CD4-positive, alpha-beta T cell treated with Interferon alpha-2 for 1 hour (primary cell): ENCODE data around the gene GP1BB.

Source experiments
- DNase-seq, 2 donors: peaks; one replicate each; pipeline ENCODE4 v3.0.0-alpha.2; 2020 to 2022

GP1BB gene

GRCh38 chr22:19742160-19743066 lies 19.1 kb downstream of the GP1BB start:
- no peak for DNase-seq

GRCh38 chr22:19743081-19743480 lies 19.7 kb downstream of the GP1BB start:
- no peak for DNase-seq

- DNase-seq, result no peak
Observed at GRCh38 chr22:19743651-19744050, 20.3 kb downstream of the GP1BB start.

GRCh38 chr22:19744350-19745006 lies 21.1 kb downstream of the GP1BB start:
- no peak for DNase-seq

- no peak for DNase-seq
Observed at GRCh38 chr22:19745155-19746101, 22.1 kb downstream of the GP1BB start.

GRCh38 chr22:19746726-19747125 lies 23.4 kb downstream of the GP1BB start:
- no peak for DNase-seq

- DNase-seq, result no peak
Observed at GRCh38 chr22:19747551-19747950, 24.2 kb downstream of the GP1BB start.

- no peak for DNase-seq
Observed at GRCh38 chr22:19748139-19748538, 24.8 kb downstream of the GP1BB start.

- DNase-seq, result no peak
Observed at GRCh38 chr22:19748991-19749664, 25.8 kb downstream of the GP1BB start.

GRCh38 chr22:19749876-19750275 lies 26.5 kb downstream of the GP1BB start:
- no peak for DNase-seq

- DNase-seq, result no peak
Observed at GRCh38 chr22:19750507-19751490, 27.5 kb downstream of the GP1BB start.

GRCh38 chr22:19751497-19752245 lies 28.3 kb downstream of the GP1BB start:
- no peak for DNase-seq

GRCh38 chr22:19753090-19753842 lies 29.9 kb downstream of the GP1BB start:
- DNase-seq, result no peak

GRCh38 chr22:19753996-19754700 lies 30.8 kb downstream of the GP1BB start:
- DNase-seq, result no peak

GRCh38 chr22:19754701-19755144 lies 31.4 kb downstream of the GP1BB start:
- DNase-seq, result no peak

GRCh38 chr22:19755145-19755710 lies 31.9 kb downstream of the GP1BB start:
- DNase-seq, result no peak

- no peak for DNase-seq
Observed at GRCh38 chr22:19755722-19756287, 32.5 kb downstream of the GP1BB start.
